ENCODE results near the gene PABPC3.

GRCh38 chr13:25109341-25109740, 13.4 kb downstream of the PABPC3 start:
- TF ChIP-seq CTCF (IDR thresholded peaks at IDR 0.05; ENCODE audit: insufficient read depth, low read length, poor library complexity, severe bottlenecking): no peak
- TF ChIP-seq EZH2phosphoT487 (conservative IDR thresholded peaks at IDR 0.05; ENCODE audit: low read length): no peak
